H1 (cell line): Measurements from ENCODE around the gene STAT2. TPM values are rescaled to one million over a fixed set of nuclear protein-coding genes. Genes with fewer than 3 reads are reported as not detected.

Experiments
- CTBP2 ChIP-seq: IDR thresholded peaks from 2 replicates; pipeline ENCODE4 v1.7.0; 2011; ENCODE audit warnings: borderline replicate concordance, mild to moderate bottlenecking, moderate library complexity, mixed read lengths, low read length; ENCODE audit not compliant: insufficient read depth, insufficient read length
- SUZ12 ChIP-seq: fragments of 200-600 bp; sonication (generic); IDR thresholded peaks from 2 replicates; pipeline ENCODE4 v1.6.1; 2012; ENCODE audit warnings: mild to moderate bottlenecking, inconsistent platforms, low read length, moderate library complexity, mixed read lengths
- TBP ChIP-seq: IDR thresholded peaks from 2 replicates; pipeline ENCODE4 v1.6.1; 2011; ENCODE audit warnings: low read depth, low read length, improper control_type of control experiment
- TEAD4 ChIP-seq: IDR thresholded peaks from 2 replicates; pipeline ENCODE4 v1.6.1; 2012; ENCODE audit warnings: low read depth, low read length, inconsistent platforms, mixed read lengths
- polyA plus RNA-seq, 7 experiments: library from polyadenylated mRNA; depleted of rRNA in 3 of 7; stranded (reverse) in 5 of 7; unstranded in 2 of 7; fragments of >200 nt in 5 of 7; fragments of 200-250 nt in 2 of 7; gene quantifications; 1 replicate in 5 of 7; 2 replicates in 1 of 7; 4 replicates in 1 of 7; pipeline versions ENCODE4 v1.2.1 to v1.2.3, GENCODE V29; 2011 to 2013; ENCODE audit warnings: missing spikeins in 2 of 7, mixed read lengths in 2 of 7
- total RNA-seq: library from RNA; stranded (reverse); fragmentation: NEBNext Ultra II Directional; extraction: Animal tissue kit (Norgen Biotek cat#: 25700); gene quantifications from 2 replicates; pipeline ENCODE4 v1.2.1, GENCODE V29; 2021
- TF ChIP-seq, protein P1 (sequence below): IDR thresholded peaks from 2 replicates; pipeline ENCODE4 v1.6.1; 2012; ENCODE audit warnings: inconsistent platforms

STAT2 gene
- total and polyA plus RNA-seq, 2 of the 8 experiments (the other 6 are each of a cell fraction or from before 2014, with no cell fraction given) = 37.1 to 44.7 TPM

DNA sequence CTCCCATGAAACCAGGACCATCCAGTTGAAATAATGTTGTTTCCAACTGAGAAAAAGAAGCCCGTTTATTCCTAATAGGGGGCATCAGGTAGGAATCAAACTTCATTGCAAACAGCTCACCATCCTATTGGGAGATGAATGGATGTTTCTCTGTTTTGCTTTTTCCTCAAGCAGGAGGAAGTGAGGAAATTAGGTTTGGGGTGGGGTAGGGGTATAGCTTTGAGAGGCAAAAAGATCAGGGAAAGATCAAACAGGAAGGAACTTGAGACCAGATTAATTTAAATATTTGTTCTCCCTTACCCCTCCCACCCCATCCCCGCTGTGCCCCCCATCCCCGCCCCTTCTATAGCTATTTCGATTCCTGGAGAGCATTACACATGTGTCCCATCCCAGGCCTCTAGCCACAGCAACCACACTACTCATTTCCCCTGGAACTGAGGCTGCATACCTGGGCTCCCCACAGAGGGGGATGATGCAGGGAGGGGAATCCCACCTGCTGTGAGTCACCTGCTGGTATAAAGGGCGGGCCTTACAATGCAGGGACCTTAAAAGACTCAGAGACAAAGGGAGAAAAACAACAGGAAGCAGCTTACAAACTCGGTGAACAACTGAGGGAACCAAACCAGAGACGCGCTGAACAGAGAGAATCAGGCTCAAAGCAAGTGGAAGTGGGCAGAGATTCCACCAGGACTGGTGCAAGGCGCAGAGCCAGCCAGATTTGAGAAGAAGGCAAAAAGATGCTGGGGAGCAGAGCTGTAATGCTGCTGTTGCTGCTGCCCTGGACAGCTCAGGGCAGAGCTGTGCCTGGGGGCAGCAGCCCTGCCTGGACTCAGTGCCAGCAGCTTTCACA is 21.4 kb downstream of the STAT2 start, which contains the start of gene IL23A (continued):
- TF ChIP-seq CTBP2 = no peak
- TF ChIP-seq, protein P1, sequence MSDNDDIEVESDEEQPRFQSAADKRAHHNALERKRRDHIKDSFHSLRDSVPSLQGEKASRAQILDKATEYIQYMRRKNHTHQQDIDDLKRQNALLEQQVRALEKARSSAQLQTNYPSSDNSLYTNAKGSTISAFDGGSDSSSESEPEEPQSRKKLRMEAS = 0 out of 2 replicates have a peak, but pooled peaks have one; percentile 24
- peak; percentile 53; the same call in 1 of the 2 replicates for TF ChIP-seq TEAD4
- no peak for TF ChIP-seq SUZ12
- TF ChIP-seq TBP = peak; percentile 19; the same call in 1 of the 2 replicates
